K562 (cell line): ENCODE results near the gene TIFAB. TPM values are rescaled to one million over a fixed set of nuclear protein-coding genes. Genes with fewer than 3 reads are reported as not detected.
A peak's percentile ranks its signal among the peaks of the same experiment; 100 is the strongest.

Experiments
- ATAC-seq: fragments of 200-7000 bp; cut with Tn5 transposase; 3 replicates; pipeline ENCODE4 v1.9.1; 2020; ENCODE audit warnings: moderate library complexity
- BruUV-seq: library from RNA; stranded (reverse); fragments of 400-500 nt; replicated peaks from 2 replicates; lab custom pipeline; 2021; lab: Mats Ljungman, UMichigan
- CTCF ChIA-PET: fragments of 300-600 bp; formaldehyde crosslinking; extraction: SDS; loops from one replicate; lab custom pipeline; 2021; ENCODE audit warnings: low intra/inter-chr PET ratio; lab: Yijun Ruan, JAX
- POLR2A ChIA-PET: fragments of 300-600, 350-650 bp; sonication (Branson Sonifier 250); formaldehyde crosslinking; extraction: SDS; loops from one replicate; lab custom pipeline; 2021; ENCODE audit warnings: antibody characterized with exemption, inconsistent platforms; lab: Yijun Ruan, JAX
- DNase-seq, 4 experiments: peaks; one replicate each; pipeline versions ENCODE4 v3.0.0 to v3.0.0-alpha.2; 2011 to 2018; ENCODE audit warnings: low spot score in 3 of 4, mixed read lengths in 3 of 4; ENCODE audit errors: extremely low read depth in 1 of 4
- FAIRE-seq: peaks from 2 replicates; lab custom pipeline; 2011; peaks lifted over from hg19 to GRCh38; lab: Jason Lieb, UNC
- H2AFZ ChIP-seq: 2 replicates; pipeline ENCODE4 v1.6.0; 2011; ENCODE audit warnings: low read depth, low read length, control low read depth, inconsistent platforms
- H3K27ac ChIP-seq: fragments of 200-600 bp; 3 replicates; pipeline ENCODE4 v1.8.0; 2011; ENCODE audit warnings: low read depth, mild to moderate bottlenecking, control low read depth, inconsistent platforms, low read length, moderate library complexity, mixed read lengths; ENCODE audit errors: extremely low read depth
- H3K27me3 ChIP-seq, 2 experiments: fragments of 300-600 bp in 1 of 2; 2 replicates in 1 of 2; 3 replicates in 1 of 2; pipeline versions ENCODE4 v1.6.0 to v1.8.0; 2011; ENCODE audit warnings: inconsistent platforms in 2 of 2, low read length in 2 of 2, mild to moderate bottlenecking in 1 of 2, mixed read lengths in 1 of 2, moderate library complexity in 1 of 2; ENCODE audit not compliant: control insufficient read depth in 2 of 2, insufficient read depth in 2 of 2
- H3K36me3 ChIP-seq: fragments of 300-600 bp; 3 replicates; pipeline ENCODE4 v1.8.0; 2011; ENCODE audit warnings: mild to moderate bottlenecking, low read length, inconsistent platforms; ENCODE audit not compliant: control insufficient read depth, insufficient read depth
- H3K4me1 ChIP-seq, 2 experiments: fragments of 200-600 bp in 1 of 2; replicated peaks in 1 of 2; 2 replicates in 1 of 2; 3 replicates in 1 of 2; pipeline versions ENCODE4 v1.5.1 to v1.8.0; 2011; ENCODE audit warnings: inconsistent platforms in 2 of 2, low read length in 2 of 2, mild to moderate bottlenecking in 1 of 2, mixed read lengths in 1 of 2, moderate library complexity in 1 of 2; ENCODE audit not compliant: control insufficient read depth in 2 of 2, insufficient read depth in 2 of 2
- H3K4me2 ChIP-seq: 2 replicates; pipeline ENCODE4 v1.6.1; 2011; ENCODE audit warnings: low read length, control low read depth, inconsistent platforms, mixed read lengths; ENCODE audit not compliant: insufficient read depth
- H3K4me3 ChIP-seq: fragments of 200-600 bp; sonication (generic), shearing (Covaris generic); 2 replicates; pipeline ENCODE4 v1.5.1; 2016; ENCODE audit warnings: control low read depth, inconsistent platforms
- H3K79me2 ChIP-seq: fragments of 200-600 bp; 3 replicates; pipeline ENCODE4 v1.8.0; 2011; ENCODE audit warnings: low read length, inconsistent platforms; ENCODE audit not compliant: control insufficient read depth, insufficient read depth
- H3K9ac ChIP-seq, 2 experiments: 2 replicates each; pipeline versions ENCODE4 v1.6.0 to v1.6.1; 2011; ENCODE audit warnings: low read depth in 2 of 2, low read length in 2 of 2, control low read depth in 1 of 2, inconsistent platforms in 1 of 2, mild to moderate bottlenecking in 1 of 2, mixed read lengths in 1 of 2; ENCODE audit not compliant: insufficient read depth in 1 of 2
- H3K9me1 ChIP-seq: one replicate; pipeline ENCODE4 v1.6.0; 2011; ENCODE audit warnings: inconsistent platforms, mild to moderate bottlenecking, low read length, moderate library complexity; ENCODE audit not compliant: control insufficient read depth, insufficient read depth
- H3K9me3 ChIP-seq: replicated peaks from 2 replicates; pipeline ENCODE4 v1.5.1; 2011; ENCODE audit warnings: low read depth, low read length, inconsistent platforms; ENCODE audit not compliant: control insufficient read depth, insufficient read depth
- H4K20me1 ChIP-seq: replicated peaks from 2 replicates; pipeline ENCODE4 v1.6.1; 2011; ENCODE audit warnings: low read length, inconsistent platforms, mixed read lengths; ENCODE audit not compliant: control insufficient read depth, insufficient read depth
- BCOR ChIP-seq: fragments of 450-650 bp; IDR thresholded peaks from 2 replicates; pipeline ENCODE4 v1.6.1; 2016
- NCOA6 ChIP-seq: fragments of 450-650 bp; IDR thresholded peaks from 2 replicates; pipeline ENCODE4 v1.6.1; 2017; ENCODE audit warnings: mild to moderate bottlenecking
- RCOR1 ChIP-seq, 2 experiments: IDR thresholded peaks; 2 replicates each; pipeline ENCODE4 v1.6.1; 2012; ENCODE audit warnings: low read depth in 2 of 2, low read length in 2 of 2, borderline replicate concordance in 1 of 2, improper control_type of control experiment in 1 of 2
- ZNF408 ChIP-seq: fragments of 250-450 bp; sonication (Bioruptor Pico); IDR thresholded peaks from 2 replicates; pipeline ENCODE4 v1.4.0; 2020; ENCODE audit warnings: low read depth, mild to moderate bottlenecking, moderate library complexity
- WGBS: fragments of 100-300 bp; shearing (Covaris generic); methylation state at CpG from one replicate; pipeline ENCODE4 v1.1.6; 2016; ENCODE audit warnings: low coverage, mixed read lengths; ENCODE audit not compliant: insufficient coverage; ENCODE audit errors: missing lambda C conversion rate; 5-methylcytosine and 5-hydroxymethylcytosine counted together
- in situ Hi-C: fragments of 300-500 bp; cut with MboI; formaldehyde crosslinking; loops from 4 replicates; pipeline ENCODE4 v1.15.0; 2018; ENCODE audit warnings: inconsistent platforms, mixed read lengths
- intact Hi-C: fragments of 100-400 bp; cut with micrococcal nuclease; formaldehyde crosslinking; loops from 2 replicates; pipeline ENCODE4 v1.14.2; 2022
- polyA plus RNA-seq, 8 experiments: library from polyadenylated mRNA; depleted of rRNA in 4 of 8; stranded (reverse) in 5 of 8; unstranded in 3 of 8; fragments of >200 nt; fragmentation: Nextera tagmentation in 2 of 8; fragmentation: Illumina TruSeq in 1 of 8; extraction: Ambion mirVana in 2 of 8; extraction: Trizol in 1 of 8; gene quantifications; 2 replicates each; pipeline versions ENCODE4 v1.2.1 to v1.2.3, GENCODE V29; 2011 to 2014; ENCODE audit warnings: inconsistent platforms in 1 of 8, missing spikeins in 1 of 8
- total RNA-seq, 7 experiments: library from RNA; depleted of rRNA in 6 of 7; stranded (reverse); fragments of >200 nt in 6 of 7; fragmentation: Illumina TruSeq in 2 of 7; extraction: Trizol in 2 of 7; gene quantifications; 2 replicates each; pipeline versions ENCODE4 v1.2.1 to v1.2.3, GENCODE V29; 2011 to 2021; ENCODE audit warnings: low replicate concordance in 1 of 7
- TF ChIP-seq, protein P1 (sequence below): fragments of 250-450 bp; sonication (Bioruptor Pico); IDR thresholded peaks from 2 replicates; pipeline ENCODE4 v1.5.0; 2021
- TF ChIP-seq, protein P2 (sequence below): sonication (generic); formaldehyde crosslinking; IDR thresholded peaks from 2 replicates; pipeline ENCODE4 v1.8.1; 2023; ENCODE audit warnings: mild to moderate bottlenecking, missing genetic modification reagents

The TIFAB gene
- total and polyA plus RNA-seq, 9 of the 15 experiments (the other 6 are each of a cell fraction or from before 2014, with no cell fraction given) = not detected

DNA sequence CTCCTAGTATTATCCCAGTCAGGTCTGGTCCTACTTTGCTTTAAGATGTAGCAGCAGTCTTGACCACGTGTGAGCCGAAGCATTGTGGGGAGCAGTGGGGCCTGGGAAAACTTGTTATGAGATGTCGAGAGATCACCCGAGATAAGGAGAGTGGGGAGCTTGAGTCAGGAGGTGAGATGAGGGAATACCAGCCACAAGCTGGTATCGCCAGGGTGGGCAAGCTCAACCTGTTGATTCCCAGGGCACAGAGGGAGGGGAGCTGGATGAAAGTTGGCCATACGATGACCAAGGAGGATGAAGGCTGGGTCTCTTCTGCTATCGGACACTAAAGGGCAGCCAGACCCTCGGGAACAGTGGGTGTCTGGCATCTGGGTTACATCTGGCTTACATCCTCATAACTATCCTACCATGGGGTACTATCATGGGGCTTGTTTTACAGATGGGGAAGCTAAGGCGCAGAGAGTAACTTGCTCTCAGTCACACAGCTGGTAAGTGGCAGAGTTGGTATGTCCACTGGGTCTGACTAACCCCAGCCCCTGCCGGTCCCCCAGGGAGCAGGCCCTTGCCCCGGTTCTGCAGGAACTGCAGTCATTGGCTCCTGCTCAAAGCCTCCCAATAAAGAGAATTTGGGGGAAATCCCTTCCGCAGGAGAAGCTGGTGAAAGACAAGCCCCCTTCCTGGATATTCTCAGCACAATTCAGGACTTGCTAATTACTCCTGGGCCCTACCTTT is 13.4 kb upstream of the TIFAB start:
- H2AFZ ChIP-seq = peak overlapping the region; percentile 69
- BruUV-seq = no TSS peak
- ATAC-seq (no peak), DNase-seq (no peak), FAIRE-seq (no peak)
- H3K27me3 ChIP-seq = peaks cover 0 to 12% of the 10 kb centered on the region in 2 experiments; a peak in 2 of 5 replicates
- in situ Hi-C loops (loop anchor here (5.0 to 10.0 kb wide), 2 partner anchors 87 to 259 kb away; no protein-coding TSS in a partner anchor), intact Hi-C loops (loop anchor here (1.0 to 5.0 kb wide), 2 partner anchors 87 to 367 kb away; partner anchors contain the start of gene SLC25A48)
- TF ChIP-seq RCOR1 (IDR thresholded peaks at IDR 0.05; ENCODE audit: borderline replicate concordance in 1 of 2, low read depth in 2 of 2, low read length in 2 of 2) (no peak), BCOR (no peak), NCOA6 (no peak), ZNF408 (CRISPR knock-in tag) (no peak)
- TF ChIP-seq, protein P1, sequence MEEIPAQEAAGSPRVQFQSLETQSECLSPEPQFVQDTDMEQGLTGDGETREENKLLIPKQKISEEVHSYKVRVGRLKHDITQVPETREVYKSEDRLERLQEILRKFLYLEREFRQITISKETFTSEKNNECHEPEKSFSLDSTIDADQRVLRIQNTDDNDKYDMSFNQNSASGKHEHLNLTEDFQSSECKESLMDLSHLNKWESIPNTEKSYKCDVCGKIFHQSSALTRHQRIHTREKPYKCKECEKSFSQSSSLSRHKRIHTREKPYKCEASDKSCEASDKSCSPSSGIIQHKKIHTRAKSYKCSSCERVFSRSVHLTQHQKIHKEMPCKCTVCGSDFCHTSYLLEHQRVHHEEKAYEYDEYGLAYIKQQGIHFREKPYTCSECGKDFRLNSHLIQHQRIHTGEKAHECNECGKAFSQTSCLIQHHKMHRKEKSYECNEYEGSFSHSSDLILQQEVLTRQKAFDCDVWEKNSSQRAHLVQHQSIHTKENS = no peak
- TF ChIP-seq, protein P2, sequence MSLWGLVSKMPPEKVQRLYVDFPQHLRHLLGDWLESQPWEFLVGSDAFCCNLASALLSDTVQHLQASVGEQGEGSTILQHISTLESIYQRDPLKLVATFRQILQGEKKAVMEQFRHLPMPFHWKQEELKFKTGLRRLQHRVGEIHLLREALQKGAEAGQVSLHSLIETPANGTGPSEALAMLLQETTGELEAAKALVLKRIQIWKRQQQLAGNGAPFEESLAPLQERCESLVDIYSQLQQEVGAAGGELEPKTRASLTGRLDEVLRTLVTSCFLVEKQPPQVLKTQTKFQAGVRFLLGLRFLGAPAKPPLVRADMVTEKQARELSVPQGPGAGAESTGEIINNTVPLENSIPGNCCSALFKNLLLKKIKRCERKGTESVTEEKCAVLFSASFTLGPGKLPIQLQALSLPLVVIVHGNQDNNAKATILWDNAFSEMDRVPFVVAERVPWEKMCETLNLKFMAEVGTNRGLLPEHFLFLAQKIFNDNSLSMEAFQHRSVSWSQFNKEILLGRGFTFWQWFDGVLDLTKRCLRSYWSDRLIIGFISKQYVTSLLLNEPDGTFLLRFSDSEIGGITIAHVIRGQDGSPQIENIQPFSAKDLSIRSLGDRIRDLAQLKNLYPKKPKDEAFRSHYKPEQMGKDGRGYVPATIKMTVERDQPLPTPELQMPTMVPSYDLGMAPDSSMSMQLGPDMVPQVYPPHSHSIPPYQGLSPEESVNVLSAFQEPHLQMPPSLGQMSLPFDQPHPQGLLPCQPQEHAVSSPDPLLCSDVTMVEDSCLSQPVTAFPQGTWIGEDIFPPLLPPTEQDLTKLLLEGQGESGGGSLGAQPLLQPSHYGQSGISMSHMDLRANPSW = no peak
- 14% methylated on average over 12 of the region's 12 CpGs for WGBS
- no peak overlapping the region for H3K4me3 ChIP-seq
- peaks cover 4 to 15% of the 10 kb centered on the region in 2 experiments; a peak in 4 of 5 replicates for H3K4me1 ChIP-seq
- H3K36me3 ChIP-seq = no peaks in the 10 kb centered on the region
- no peaks in the 10 kb centered on the region for H3K9me1 ChIP-seq
- ChIA-PET CTCF (interaction anchor here (1.4 to 2.8 kb wide), 3 partner anchors 85 to 101 kb away, joined by 12 to 51 read pairs (median 14); no protein-coding TSS in a partner anchor), POLR2A (interaction anchor here (0.7 to 3.4 kb wide), 6 partner anchors 11 to 101 kb away, joined by 3 to 28 read pairs (median 6); no protein-coding TSS in a partner anchor)
- no peak overlapping the region for H3K27ac ChIP-seq
- peaks cover 2% of the 10 kb centered on the region; the same call in 1 of the 2 replicates for H4K20me1 ChIP-seq
- no peaks in the 10 kb centered on the region for H3K79me2 ChIP-seq
- H3K4me2 ChIP-seq = no peak overlapping the region
- no peaks in the 10 kb centered on the region for H3K9me3 ChIP-seq
- H3K9ac ChIP-seq = no peak overlapping the region; a peak in 1 of 4 replicates
